Measurements from ENCODE around the gene TNNI2. TPM values are rescaled to one million over a fixed set of nuclear protein-coding genes. Genes with fewer than 3 reads are reported as not detected.

Gene TNNI2
- total RNA-seq, 4 donors from 2014 or later = 1.4 to 3.7 (median 2.4) TPM; not detected in 1

DNA sequence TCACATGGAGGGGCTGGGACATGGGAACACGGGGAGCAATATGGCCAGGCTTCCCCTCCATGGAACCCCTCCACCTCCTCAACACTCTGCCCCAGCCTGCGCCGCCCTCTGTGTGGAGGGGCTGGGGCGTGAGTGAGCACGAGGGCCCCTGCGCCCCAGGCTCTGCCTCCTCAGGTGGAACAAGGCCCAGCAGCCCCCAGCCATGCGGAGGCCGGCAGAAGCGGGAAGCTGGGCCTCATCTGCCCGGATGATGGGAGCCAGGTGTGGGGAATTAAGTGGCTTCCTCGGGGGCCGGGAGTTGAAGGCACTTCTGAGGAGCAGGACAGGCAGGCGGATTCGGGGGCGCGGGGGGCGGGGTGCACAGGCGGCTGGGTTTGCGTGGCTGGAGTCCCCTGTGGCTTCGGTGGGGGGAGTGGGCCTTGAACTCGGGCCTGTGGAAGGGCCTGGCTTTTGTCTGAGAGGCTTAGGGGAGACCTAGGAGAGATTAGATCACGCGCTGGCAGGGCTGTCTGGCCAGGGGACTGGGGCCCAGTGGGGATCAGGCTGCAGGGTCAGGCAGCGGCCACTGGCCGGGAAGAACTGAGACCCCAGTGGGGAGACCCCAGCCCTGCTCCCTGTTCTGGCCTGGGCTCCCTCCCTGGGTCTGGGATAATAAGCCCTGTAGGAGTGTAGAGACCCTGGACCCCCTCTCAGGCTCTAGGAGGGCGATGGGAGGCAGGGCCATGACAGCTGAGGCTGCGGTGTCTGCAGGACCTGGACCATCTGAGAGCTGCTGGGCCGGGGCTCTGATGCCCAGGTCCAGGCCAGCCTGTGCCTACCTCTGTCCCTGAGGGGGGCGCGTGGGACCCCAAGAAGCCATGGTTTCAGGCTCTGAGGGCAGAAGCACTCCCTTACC, 39.6 kb downstream of the TNNI2 start:
- ATAC-seq (ENCODE audit: low FRiP score) (no peak), DNase-seq (ENCODE audit: low spot score) (no peak)
- TF ChIP-seq, protein P1, sequence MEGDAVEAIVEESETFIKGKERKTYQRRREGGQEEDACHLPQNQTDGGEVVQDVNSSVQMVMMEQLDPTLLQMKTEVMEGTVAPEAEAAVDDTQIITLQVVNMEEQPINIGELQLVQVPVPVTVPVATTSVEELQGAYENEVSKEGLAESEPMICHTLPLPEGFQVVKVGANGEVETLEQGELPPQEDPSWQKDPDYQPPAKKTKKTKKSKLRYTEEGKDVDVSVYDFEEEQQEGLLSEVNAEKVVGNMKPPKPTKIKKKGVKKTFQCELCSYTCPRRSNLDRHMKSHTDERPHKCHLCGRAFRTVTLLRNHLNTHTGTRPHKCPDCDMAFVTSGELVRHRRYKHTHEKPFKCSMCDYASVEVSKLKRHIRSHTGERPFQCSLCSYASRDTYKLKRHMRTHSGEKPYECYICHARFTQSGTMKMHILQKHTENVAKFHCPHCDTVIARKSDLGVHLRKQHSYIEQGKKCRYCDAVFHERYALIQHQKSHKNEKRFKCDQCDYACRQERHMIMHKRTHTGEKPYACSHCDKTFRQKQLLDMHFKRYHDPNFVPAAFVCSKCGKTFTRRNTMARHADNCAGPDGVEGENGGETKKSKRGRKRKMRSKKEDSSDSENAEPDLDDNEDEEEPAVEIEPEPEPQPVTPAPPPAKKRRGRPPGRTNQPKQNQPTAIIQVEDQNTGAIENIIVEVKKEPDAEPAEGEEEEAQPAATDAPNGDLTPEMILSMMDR (IDR thresholded peaks at IDR 0.05) = no peak

DNA sequence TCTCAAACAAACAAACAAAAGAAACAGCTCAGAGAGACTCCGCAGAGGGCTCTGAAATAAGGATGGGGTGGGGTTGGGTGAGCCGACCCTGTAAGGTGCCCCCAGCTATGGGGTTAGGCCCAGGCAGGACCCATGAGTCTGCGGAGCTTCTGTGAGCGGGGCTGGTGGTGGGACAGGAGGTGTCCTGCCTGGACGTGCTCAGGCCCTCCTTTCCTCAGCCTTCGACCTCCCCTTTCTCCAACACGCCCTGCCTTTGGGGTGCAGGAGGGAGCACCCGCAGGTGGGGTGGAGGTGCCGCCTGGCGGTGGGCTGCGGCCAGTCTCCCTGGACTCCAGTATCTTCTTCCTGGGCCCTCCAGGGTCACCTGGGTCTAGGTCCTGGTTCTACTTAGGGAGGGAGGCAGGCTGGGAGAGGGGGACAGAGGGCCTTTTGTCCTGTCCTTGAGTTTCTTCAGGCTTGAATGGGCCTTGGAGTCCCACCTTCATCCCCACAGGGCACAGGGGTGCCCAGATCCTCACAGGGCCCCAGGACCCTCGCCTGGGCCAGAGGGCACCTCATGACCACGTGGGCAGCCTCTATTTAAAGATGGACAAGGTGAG, 40.7 kb downstream of the TNNI2 start:
- TF ChIP-seq, protein P1 (IDR thresholded peaks at IDR 0.05) = no peak
- no peak for ATAC-seq (ENCODE audit: low FRiP score)
- no peak for DNase-seq (ENCODE audit: low spot score)

DNA sequence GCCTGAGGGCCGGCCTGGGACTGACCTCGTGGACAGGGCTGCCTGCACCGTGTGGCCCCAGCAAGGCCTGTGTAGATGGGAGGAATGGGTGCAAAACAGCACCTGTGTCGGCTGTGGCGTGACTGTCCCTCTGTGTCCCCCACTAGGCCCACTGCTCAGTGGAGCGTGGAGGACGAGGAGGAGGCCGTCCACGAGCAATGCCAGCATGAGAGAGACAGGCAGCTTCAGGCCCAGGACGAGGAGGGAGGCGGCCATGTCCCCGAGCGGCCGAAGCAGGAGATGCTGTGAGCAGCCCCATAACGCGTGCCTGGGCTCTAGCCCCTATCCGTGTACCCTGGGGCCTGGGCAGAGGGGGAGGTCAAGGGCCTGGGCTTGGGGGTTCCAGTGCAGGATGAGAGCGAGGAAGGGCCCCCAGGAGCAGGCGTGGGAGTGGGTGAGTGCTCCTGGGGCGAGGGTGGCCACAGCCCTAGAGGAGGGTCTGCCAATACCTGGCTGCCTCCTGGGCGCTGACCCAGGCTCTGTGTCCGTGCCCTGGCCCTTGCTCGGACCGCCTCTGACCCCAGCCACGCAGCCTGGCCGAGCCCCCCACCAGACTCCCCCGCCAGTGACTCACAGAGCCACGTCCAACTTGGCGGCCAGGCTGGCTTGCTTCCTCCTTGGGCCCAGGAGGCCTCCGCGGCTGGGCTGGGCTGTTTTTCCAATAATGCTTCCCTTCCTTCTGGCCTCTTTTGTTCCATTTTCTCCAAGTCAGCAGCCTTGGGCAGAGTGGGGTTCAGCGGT, 41.4 kb downstream of the TNNI2 start:
- DNase-seq (ENCODE audit: low spot score) (no peak), ATAC-seq (ENCODE audit: low FRiP score) (no peak)
- TF ChIP-seq, protein P1 (IDR thresholded peaks at IDR 0.05) = no peak

DNA sequence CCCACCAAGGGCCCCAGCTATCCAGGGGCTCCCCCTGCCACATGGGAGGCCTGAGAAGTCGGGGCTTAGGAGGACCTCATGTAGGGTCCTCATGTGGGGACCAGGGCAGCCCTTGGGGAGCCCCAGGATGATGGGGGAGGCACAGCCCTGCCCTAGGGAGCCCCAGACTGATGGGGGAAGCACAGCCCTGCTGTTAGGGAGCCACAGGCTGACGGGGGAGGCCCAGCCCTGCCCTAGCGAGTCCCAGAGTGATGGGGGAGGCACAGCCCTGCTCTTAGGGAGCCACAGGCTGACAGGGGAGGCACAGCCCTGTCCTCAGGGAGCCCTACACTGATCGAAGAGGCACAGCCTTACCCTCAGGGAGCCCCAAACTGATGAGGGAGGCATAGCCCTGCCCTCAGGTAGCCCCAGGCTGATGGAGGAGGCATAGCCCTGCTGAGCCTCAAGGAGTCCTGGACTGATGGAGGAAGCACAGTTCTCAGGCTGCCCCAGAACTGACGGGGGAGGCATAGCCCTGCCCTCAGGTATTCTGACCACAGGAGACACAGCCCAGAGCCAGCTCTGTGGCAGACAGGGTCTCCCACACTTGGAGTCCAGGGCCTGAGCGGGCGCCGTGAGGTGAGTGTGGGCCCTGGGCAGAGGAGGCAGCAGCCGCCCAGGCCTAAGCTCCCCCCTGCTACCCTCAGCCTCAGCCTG, 42.1 kb downstream of the TNNI2 start:
- TF ChIP-seq, protein P1 (IDR thresholded peaks at IDR 0.05) = no peak
- DNase-seq (ENCODE audit: low spot score) = no peak
- no peak for ATAC-seq (ENCODE audit: low FRiP score)

DNA sequence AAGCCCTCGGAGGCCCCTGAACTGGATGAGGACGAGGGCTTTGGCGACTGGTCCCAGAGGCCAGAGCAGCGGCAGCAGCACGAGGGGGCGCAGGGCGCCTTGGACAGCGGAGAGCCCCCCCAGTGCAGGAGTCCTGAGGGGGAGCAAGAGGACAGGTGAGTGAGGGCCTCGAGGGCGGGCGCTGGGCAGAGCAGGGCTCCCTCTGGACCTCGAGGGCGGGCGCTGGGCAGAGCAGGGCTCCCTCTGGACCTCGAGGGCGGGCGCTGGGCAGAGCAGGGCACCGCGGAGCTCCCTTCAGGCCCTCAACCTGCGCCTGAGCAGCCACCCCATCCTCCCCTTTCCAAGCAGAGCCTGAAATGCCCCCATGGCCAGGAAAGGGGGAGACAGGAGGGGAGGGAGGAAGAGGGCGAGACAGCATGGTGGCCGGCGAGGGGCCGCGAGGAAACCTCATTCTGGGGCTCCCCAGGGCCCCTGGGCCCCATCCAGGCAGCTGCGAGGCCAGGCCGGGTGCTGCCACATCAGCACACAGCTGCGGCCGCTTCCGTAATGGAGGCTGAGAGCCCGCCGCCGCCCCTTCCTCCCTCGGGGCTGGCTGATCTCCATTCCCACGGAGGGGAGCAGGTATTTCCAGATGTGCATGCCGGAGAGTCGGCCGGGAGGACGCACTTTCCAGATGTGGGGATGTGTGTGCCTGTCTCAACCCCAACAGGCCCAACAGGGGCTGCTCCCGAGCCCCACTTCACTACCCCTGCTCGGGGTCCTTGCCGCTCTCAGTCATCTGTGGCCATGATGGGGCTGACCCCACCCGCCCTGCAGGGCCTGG, 42.9 kb downstream of the TNNI2 start:
- DNase-seq (ENCODE audit: low spot score) = no peak
- ATAC-seq (ENCODE audit: low FRiP score) = no peak
- TF ChIP-seq, protein P1 (IDR thresholded peaks at IDR 0.05) = no peak
